GM18519 (cell line): ENCODE results near the gene RPL7A.
"Not testable (repeated sequence)": the region's sequence is repeated elsewhere in the genome, so short reads cannot be mapped to it uniquely, and the experiment has no call there.

Source experiments
- ATAC-seq: cut with Tn5 transposase; IDR thresholded peaks from one replicate; pipeline ENCODE4 v1.9.1; 2021; ENCODE audit warnings: mild to moderate bottlenecking, moderate library complexity; ENCODE audit not compliant: unreplicated experiment, low FRiP score

The RPL7A gene

DNA sequence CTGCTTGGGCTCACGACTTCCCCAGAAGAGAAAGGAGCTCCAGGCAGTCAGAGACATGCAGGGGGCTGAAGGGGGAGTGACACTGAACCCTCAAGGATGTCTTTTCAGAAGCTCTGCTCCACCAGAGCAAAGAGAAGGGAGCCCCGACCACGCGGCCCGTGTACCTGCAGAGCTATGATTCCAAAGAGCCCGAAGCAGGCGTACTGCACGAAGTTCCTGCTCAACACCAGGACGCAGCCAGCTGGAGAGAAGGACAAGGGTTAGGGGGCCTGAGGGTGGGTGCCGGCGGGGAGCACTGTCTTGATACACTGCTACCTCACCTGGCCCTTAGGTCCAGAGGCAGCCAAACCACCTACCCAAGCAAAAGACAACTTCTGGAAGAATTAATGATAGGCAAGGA lies 18.4 kb downstream of the RPL7A start:
- no peak for ATAC-seq

DNA sequence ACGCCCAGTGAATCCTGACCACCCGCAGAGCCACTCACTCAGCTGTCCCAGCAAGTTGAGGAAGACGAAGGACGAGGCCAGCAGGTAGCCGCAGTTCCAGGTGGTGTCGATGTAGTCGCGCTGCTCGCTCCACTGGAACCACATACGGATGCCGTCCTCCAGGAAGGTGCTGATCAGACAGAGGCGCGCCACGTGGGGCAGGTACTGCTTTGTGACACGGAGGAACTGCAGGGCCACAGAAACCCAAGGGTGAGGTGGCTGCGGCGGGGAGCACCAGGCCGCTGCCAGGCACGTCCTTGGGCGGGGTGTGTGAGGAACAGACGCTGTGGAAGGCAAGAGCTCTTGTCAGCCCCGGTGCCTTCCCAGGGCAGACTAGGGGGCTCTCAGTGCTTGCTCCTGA lies 19.2 kb downstream of the RPL7A start:
- no peak for ATAC-seq

- no peak for ATAC-seq
Measured at GRCh38 chr9:133367778-133368177, 19.8 kb downstream of the RPL7A start.

- ATAC-seq = no peak
Measured at GRCh38 chr9:133368249-133368881, 20.3 kb downstream of the RPL7A start.

GRCh38 chr9:133369422-133369821 lies 21.4 kb downstream of the RPL7A start:
- no peak for ATAC-seq

DNA sequence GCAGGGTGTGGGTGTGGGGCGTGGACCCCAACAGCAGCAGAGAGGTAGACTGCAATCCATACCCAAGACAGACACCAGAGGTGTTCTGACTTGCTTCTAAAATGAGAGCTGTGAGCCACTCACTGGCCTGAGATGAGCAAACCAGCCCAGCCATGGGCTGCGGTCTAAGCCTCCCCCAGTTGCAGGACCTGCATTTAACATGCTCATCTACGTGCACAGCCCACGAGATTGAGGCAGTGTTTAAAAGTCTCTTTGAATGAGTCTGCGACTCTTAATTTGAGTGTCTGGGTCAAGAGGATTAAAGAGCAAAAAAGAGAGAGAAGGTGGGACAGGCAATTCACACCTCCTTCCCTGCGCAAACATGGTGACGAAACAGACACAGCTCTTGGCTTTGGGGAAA lies 21.9 kb downstream of the RPL7A start:
- no peak for ATAC-seq

DNA sequence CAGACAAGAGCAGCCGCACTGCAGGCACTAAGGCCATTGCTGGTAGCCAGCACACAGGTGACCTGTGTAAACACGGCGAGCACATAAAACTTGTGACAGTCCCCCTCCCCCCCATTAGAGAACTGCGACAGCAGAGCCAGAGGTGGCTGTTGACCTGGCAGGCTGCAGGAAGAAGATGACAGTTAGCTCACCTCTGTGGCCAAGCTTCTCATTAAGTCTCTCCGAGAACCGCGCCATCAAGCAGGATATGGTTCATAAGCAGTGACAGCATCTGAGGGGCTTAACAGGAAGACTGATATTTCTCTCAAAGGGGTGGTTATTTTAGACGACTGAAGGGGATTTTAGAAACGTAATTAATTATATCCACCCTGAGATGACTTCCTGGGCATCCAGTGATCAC lies 22.7 kb downstream of the RPL7A start:
- ATAC-seq = no peak

DNA sequence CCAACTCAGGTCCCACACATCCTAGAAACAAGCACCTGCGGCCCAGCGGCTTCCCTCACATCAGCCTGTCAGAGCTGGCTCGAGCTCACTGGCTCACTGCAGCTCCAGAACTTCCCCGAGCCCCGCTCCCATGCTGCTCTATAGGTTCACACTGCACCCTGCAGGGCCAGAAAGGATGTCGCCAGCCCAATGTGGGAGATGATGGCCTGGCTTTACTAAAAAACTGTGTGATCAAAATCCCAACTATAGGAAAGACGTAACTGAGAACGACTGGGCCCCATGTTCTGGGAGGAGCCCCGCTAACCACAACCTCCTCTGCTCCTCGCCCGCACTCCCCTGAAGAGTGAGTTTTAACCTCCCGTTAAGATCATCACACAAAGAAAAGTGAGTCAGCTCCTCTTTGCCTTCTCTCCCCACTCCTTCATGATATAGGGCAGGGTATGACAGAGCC lies 23.3 kb downstream of the RPL7A start:
- no peak for ATAC-seq

DNA sequence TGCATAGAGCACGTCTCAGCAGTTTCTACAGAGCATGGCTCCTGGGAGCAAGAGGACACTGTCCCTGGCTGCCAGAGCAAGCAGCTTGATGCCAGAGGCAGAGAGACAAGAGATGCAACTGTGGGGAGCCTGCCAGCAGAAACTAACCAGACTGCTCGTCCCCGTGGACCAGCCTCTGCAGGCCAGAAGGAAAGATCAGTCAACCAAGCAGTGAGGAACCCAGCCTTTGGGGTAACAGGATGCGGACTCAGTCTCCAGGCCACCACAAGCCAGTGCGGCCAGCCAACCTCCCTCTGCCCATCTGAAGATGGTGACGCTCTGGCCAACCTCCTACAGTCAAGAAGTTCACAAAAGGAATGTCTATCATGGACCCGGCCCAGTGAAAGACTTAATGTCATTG lies 24.1 kb downstream of the RPL7A start:
- ATAC-seq = no peak

DNA sequence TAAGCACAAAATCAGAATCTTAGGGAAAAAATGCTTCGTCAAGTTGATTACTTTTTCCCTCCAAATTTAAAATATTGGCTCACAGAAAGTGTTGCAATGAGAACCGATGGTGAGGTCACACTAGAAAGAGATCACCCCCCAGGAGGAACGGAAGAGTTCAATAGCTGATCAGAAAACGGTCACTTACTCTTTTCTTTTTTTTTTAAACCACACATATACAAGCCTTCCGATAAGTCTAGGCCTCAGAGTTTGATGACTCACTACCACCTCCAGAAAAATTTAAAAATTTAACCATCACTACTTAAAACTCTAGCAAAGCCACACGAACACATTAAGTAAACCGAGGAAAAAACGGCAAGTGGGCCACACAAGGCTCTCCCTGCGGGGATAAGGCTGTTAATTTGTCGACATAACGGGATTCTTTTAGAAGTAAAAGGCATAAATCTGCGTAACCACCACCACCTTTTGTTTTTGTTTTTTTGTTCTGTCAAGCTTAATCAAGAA lies 26.6 kb downstream of the RPL7A start:
- no peak for ATAC-seq

DNA sequence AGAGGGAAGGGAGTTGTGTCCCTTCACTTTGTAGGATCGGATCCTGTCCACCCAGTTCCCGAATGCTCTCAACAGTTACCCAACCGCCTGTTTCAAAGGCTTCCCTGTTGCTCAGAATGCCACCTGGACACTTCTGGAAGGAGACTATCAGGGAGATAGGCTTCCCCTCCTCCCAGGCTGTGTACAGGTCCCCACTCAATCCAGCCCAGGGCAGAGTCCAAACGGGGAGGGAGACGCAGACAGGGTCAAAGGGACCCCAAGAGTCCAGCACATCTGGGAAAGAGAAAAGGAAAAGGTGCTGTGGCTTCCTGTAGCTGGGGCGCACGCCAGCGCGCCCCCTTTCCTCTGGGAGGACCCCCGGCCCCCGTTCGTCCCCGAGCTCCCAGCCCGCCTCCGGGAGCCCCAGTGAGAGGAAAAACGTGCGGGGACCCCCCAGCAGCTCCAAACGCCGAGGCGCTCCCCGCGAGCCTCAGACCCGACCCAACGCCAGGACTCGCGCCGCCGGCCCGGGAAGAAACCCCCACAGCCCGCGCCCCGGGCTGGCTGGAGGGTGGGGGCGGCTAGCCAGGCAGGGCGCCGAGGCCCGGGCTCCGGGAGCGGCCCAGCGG lies 27.2 kb downstream of the RPL7A start:
- no peak for ATAC-seq

DNA sequence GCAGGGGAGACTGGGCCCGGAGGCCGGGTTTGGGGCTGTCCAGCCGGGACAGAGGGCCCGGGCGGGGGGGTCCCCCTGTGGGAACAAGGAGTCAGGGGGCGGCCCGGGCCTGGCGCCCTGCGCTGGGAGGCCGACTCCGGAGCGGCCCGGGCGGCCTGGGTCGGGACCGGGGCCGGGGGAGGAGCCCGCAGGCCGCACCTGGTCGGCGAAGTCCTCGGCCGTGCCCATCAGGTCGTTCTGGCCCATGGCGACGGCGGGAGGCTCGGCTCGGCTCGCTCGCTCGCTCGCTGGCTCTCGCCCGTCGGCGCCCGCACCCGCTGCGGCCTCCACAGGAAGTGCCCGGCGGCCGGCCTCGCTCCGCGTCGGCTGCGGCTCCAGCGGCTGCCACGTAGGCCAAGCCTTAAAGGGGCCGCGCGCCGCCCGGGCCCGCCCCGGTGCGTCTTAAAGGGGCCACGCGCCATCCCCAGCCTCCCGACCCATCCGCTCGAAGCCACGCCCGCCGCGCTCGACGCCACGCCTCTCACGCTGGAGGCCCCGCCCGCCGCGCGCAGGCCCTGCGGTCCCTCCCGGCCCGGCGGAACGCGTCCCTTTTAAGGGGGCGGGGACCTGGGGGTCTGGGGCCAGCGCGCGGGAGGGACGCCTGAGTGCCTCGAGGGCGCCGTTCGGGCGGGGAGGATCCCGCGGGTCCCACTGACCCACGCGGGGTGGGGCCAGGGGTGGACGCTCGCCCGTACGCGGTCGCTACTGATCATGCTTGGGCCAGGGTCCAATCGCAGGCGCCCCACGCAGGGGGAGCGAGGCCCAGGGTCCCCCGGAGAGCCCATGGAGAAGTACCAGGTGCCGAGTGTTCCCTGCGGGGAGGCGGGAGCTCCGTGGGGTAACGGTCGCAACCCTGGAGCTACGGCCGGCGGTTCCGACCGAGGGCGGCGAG lies 28.0 kb downstream of the RPL7A start, which contains the start of the genes STKLD1 and SURF4:
STKLD1 (plus strand) TSS at position 643 of the 931 bp plus-strand sequence; CDS start at position 751, 108 bp downstream.
SURF4 (minus strand) TSS at position 337 of the 931 bp plus-strand sequence; CDS start at position 246, 91 bp downstream.
- ATAC-seq = peak; percentile 74

GRCh38 chr9:133377280-133377679 lies 29.3 kb downstream of the RPL7A start:
- ATAC-seq = not testable (repeated sequence)

DNA sequence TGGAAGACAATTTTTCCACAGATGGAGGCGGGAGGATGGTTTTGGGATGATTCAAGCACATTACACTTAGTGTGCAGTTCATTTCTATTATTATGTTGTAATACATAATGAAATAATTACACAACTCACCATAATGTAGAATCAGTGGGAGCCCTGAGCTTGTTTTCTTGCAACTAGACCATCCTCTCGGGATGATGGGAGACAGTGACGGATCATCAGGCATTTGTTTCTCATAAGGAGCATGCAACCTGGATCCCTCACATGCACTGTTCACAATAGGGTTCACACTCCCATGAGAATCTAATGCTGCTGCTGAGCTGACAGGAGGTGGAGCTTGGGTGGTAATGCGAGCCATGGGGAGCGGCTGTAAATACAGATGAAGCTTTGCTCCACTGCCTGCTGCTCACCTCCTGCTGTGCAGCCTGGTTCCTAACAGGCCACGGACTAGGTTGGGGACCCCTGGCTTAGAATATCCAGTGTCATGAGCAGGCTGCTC lies 29.8 kb downstream of the RPL7A start:
- no peak for ATAC-seq

GRCh38 chr9:133378408-133378962 lies 30.5 kb downstream of the RPL7A start:
- no peak for ATAC-seq

DNA sequence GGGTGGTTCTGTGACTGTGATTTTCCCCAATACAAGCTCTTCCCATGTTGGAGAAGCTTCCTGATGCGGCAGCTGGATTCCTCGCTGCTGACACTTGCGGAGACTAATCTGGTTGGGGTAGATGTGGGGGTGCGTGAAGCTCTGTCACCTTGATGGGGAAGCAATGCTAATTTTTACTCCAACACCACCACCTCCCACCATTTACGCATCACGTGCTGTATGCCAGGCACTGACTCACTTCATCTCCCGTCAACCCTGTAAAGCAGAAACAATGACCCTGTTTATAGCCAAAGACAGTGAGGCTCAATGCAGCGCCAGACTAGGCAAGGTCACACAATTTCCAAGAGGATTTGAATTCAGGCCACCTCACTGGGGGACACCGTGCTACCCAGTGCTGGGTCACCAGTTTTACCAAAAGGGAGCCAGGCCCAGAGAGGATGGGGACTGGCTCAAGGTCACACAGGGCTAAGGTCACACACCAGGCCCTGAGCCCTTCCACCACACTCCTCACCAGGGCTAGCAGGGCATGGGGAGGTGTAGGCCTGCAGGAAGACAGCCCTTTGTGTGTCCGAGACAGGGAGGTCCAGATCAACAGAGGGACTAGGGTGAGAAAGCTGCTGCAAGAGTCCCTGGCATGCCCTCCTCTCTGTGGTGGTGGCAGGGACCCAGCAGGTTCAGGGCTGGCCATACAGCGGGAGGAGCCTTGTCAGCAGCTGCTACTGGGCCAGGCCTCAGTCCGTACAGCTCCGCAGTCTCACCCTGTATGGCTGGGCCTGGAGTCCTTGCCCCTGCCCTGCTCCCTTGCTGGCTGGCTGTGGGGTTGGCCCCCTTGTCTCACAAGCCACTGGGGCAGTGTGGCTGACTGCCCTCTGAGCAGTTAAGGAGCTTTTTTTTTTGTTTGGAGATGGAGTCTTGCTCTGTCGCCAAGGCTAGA lies 31.4 kb downstream of the RPL7A start:
- no peak for ATAC-seq

DNA sequence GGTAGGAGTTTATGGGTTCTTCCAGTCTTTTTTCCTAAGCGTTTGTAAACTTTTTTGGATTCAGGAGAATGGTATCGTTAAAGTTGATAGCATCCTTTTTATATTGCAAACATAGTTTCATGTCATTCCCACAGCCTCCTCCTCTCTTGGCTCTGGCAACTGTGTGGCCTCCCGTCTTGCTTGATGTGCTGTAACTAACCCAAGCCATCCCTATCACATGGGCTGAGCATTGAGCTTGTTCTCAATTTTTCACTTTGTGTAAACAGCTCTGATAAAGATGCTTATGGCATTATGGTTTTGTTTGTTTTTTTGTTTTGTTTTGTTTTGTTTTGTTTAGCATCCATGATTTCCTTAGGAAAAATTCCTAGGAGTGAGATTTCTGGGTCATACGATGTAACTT lies 32.7 kb downstream of the RPL7A start:
- no peak for ATAC-seq

DNA sequence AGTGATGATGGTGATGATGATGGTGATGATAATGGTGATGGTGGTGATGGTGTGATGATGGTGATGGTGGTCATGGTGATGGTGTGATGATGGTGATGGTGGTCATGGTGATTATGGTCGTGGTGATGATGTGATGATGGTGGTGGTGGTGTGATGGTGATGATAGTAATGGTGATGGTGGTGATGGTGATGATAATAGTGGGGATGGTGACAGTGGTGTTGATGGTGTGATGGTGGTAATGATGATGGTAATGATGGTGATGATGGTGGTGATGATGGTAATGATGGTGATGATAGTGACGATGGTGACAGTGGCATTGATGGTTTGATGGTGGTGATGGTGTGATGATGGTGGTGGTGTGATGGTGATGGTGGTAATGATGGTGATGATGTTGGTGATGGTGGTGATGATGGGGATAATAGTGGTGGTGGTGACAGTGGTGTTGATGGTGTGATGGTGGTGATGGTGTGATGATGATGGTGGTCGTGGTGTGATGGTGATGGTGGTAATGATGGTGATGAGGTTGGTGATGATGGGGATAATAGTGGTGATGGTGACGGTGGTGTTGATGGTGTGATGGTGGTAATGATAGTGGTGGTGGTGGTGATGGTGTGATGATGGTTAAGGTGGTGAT lies 34.6 kb downstream of the RPL7A start:
- no peak for ATAC-seq

DNA sequence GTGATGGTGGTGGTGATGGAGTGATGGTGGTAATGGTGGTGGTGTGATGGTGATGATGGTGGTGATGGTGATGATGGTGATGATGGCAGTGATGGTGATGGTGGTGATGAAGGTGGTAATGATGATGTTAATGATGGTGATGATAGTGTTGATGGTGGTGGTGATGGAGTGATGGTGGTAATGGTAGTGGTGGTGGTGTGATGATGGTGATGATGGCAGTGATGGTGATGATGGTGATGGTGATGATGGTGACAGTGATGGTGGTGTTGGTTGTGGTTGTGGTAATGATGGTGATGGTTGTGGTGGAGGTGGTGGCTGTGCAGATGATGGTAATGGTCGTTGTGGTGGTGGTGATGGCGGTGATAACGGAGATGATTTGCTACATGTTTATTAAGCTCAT lies 35.4 kb downstream of the RPL7A start:
- ATAC-seq = no peak
